AG04450 (cell line): ENCODE results near the gene IL36G. TPM values are rescaled to one million over a fixed set of nuclear protein-coding genes. Genes with fewer than 3 reads are reported as not detected.

Experiments
- CTCF ChIA-PET: fragments of 300-600, 350-600 bp; formaldehyde crosslinking; extraction: SDS; loops from one replicate; lab custom pipeline; 2022; ENCODE audit warnings: antibody characterized with exemption, inconsistent platforms; lab: Charles Lee
- POLR2A ChIA-PET: fragments of 350-600 bp; formaldehyde crosslinking; extraction: SDS; loops from one replicate; lab custom pipeline; 2021; ENCODE audit warnings: antibody characterized with exemption, inconsistent platforms; lab: Yijun Ruan, JAX
- DNase-seq: peaks from one replicate; pipeline ENCODE4 v3.0.0-alpha.2; 2011; ENCODE audit warnings: low read depth, low spot score
- H3K27ac ChIP-seq: one replicate; pipeline ENCODE4 v1.5.1; 2012; ENCODE audit warnings: low read depth, low read length, control low read depth
- H3K27me3 ChIP-seq: one replicate; pipeline ENCODE4 v1.6.0; 2012; ENCODE audit warnings: low read length; ENCODE audit not compliant: control insufficient read depth, insufficient read depth
- H3K4me3 ChIP-seq: 2 replicates; pipeline ENCODE4 v1.5.1; 2011; ENCODE audit warnings: mild to moderate bottlenecking, low read depth, low read length, control low read depth
- H3K9me3 ChIP-seq: 2 replicates; pipeline ENCODE4 v1.5.1; 2012; ENCODE audit warnings: low read length; ENCODE audit not compliant: control insufficient read depth, insufficient read depth
- polyA plus RNA-seq: library from polyadenylated mRNA; depleted of rRNA; stranded (reverse); fragments of >200 nt; gene quantifications from 2 replicates; pipeline ENCODE4 v1.2.3, GENCODE V29; 2011
- TF ChIP-seq, protein P1 (sequence below): IDR thresholded peaks from 2 replicates; pipeline ENCODE4 v1.5.1; 2011; ENCODE audit warnings: low read depth, low read length, control low read depth, inconsistent platforms

Gene IL36G
- polyA plus RNA-seq, 1 experiment, result not detected

DNA sequence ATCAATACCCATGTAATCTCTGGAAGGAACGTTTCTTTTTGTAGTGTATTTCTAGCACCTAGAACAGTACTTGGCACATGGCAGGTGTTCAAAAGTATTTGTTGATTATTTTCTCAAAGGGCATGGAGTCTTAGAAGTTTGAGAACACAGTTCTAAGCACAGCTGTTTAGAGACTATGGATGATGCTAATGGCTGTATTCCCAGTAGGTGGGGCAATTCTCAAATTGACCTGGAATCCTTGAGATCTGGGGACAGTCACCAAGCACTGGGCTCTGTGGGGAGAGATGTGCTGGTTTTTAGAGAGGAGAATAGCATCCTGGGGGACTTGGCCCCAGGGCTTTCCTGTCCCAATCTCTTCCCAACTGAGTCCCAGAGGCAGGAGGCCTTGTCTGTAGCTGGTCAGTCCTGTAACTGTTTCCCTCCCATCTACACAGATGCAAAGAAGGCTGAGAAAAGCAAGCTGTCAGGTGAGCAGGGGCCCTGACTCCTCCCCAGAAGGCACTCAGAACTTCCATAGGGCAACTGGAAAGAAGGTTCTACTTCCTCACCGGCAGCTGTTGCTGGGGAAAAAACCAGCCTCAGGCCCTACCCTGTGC is 17.5 kb upstream of the IL36G start:
- H3K27ac ChIP-seq, result no peak overlapping the region
- peaks cover 18% of the 10 kb centered on the region for H3K27me3 ChIP-seq
- TF ChIP-seq, protein P1, sequence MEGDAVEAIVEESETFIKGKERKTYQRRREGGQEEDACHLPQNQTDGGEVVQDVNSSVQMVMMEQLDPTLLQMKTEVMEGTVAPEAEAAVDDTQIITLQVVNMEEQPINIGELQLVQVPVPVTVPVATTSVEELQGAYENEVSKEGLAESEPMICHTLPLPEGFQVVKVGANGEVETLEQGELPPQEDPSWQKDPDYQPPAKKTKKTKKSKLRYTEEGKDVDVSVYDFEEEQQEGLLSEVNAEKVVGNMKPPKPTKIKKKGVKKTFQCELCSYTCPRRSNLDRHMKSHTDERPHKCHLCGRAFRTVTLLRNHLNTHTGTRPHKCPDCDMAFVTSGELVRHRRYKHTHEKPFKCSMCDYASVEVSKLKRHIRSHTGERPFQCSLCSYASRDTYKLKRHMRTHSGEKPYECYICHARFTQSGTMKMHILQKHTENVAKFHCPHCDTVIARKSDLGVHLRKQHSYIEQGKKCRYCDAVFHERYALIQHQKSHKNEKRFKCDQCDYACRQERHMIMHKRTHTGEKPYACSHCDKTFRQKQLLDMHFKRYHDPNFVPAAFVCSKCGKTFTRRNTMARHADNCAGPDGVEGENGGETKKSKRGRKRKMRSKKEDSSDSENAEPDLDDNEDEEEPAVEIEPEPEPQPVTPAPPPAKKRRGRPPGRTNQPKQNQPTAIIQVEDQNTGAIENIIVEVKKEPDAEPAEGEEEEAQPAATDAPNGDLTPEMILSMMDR, result no peak
- ChIA-PET POLR2A (no interaction called here), CTCF (interaction anchor here (0.6 to 4.2 kb wide), 6 partner anchors 17 to 744 kb away, joined by 3 to 74 read pairs (median 8); no protein-coding TSS in a partner anchor)
- H3K9me3 ChIP-seq, result no peaks in the 10 kb centered on the region
- no peak overlapping the region for H3K4me3 ChIP-seq
- no peak for DNase-seq

DNA sequence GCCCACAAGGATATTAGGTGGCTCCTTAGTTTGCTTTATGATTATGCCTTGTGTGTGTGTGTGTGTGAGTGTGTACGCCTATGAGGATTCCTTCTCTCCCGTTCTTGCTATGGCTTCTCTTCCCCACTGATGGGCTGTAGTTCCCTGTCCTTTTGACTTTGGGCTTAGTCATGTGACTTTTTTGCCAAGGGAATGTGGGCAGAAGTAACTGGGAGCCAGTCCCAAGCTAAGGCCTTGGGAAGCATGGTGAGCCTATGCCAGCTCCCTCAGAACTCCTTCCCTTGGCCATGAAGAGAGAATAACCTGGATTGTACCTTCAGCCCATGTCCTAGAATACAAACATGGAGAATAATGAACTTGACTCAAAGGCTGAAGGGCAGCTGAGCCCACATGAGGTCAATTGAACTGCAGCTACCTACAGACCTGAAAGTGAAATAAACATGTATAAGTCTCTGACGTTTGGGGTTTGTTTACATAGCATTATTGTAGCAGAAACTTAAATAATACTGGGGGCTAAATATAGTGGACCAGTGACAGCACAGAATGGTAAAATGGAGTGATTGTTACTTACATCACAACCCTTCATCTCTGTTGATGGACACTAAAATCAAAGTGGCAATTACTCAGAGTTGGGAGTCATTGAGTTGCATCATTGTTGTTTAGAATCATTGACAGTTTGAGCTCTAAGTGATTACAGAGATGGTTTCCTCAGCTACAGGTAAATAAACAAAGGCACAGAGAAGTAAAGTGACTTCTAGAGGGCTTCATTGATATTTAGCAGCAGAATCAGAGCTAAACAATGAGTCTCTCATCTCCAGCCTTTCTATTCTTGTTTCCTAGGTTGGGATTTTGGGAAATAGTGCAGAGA is 15.3 kb upstream of the IL36G start:
- Histone ChIP-seq H3K27me3 (peaks cover 11% of the 10 kb centered on the region), H3K27ac (no peak overlapping the region), H3K9me3 (no peaks in the 10 kb centered on the region), H3K4me3 (no peak overlapping the region)
- TF ChIP-seq, protein P1, result no peak
- DNase-seq, result no peak
- ChIA-PET POLR2A (no interaction called here), CTCF (interaction anchor here (0.6 to 1.8 kb wide), 3 partner anchors 13 to 213 kb away, joined by 3 to 14 read pairs (median 8); no protein-coding TSS in a partner anchor)

DNA sequence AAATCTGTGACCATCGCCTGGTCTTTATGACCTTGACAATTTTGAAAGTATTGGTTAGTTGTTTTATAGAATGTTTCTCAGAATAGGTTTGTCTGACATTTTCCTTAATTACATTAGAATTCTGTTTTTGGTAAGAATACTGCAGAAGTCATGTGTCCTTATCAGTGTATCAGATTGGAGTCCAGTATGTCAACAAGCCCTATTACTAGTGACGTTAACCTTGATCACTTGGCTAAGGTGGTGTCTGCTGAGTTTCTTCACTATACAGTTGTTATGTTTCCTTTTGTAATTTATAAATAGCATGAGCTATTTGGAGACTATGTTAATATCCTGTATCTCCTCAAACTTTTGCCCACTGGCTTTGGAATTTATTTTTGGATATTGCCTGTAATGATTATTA is 10.8 kb upstream of the IL36G start:
- no peak overlapping the region for H3K27ac ChIP-seq
- H3K4me3 ChIP-seq, result no peak overlapping the region
- no peak for DNase-seq
- POLR2A ChIA-PET, result no interaction called here
- CTCF ChIA-PET, result interaction anchor here (0.7 to 1.7 kb wide), 4 partner anchors 8 to 367 kb away, joined by 4 to 7 read pairs (median 6); no protein-coding TSS in a partner anchor
- TF ChIP-seq, protein P1, result no peak
- H3K27me3 ChIP-seq, result peaks cover 11% of the 10 kb centered on the region
- no peaks in the 10 kb centered on the region for H3K9me3 ChIP-seq

DNA sequence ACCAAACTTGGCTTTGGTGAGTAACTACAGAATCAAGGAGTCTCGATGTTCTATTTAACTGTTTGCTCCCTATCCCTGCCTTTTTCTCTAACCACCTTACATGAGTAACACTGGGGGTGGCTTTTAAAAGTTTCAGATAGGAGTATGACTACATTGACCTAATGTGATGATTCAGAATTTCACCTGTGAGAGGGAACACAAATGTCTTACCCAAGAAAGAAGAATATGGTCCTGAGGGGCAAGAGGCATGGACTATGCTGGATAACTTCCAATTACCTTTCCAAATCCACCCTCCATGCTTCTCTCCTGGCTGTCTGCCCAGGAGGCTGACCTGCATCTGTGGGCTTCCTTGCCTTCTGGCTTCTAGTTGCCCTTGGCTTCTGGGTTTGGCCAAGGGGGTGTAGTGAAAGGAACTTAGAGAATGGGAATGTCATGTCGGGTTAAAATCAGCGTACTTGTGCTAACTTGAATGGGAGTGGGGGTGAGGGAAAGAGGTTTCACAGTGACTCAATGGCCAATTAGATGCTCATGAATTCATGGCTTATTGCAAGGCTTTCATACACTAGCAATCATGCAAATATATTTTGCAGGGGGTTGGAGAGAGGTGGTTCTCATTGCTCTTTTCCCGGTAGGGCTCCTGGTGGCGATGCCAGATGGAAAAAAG is 5.3 kb upstream of the IL36G start:
- no peak overlapping the region for H3K27ac ChIP-seq
- H3K9me3 ChIP-seq, result no peaks in the 10 kb centered on the region
- ChIA-PET POLR2A (no interaction called here), CTCF (no interaction called here)
- H3K4me3 ChIP-seq, result no peak overlapping the region
- TF ChIP-seq, protein P1, result no peak
- H3K27me3 ChIP-seq, result peaks cover 3% of the 10 kb centered on the region
- no peak for DNase-seq
